MV-4-11 (cell line): ENCODE measurements around the gene NR0B2.
"Not testable (repeated sequence)": the region's sequence is repeated elsewhere in the genome, so short reads cannot be mapped to it uniquely, and the experiment has no call there.

Source experiments
- DNase-seq: peaks from one replicate; lab custom pipeline; 2025; lab: John Stamatoyannopoulos, UW

NR0B2 gene, protein sequence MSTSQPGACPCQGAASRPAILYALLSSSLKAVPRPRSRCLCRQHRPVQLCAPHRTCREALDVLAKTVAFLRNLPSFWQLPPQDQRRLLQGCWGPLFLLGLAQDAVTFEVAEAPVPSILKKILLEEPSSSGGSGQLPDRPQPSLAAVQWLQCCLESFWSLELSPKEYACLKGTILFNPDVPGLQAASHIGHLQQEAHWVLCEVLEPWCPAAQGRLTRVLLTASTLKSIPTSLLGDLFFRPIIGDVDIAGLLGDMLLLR

GRCh38 chr1:26913754-26914619 is at the start of gene NR0B2:
Gene NR0B2 (minus strand): TSS chr1:26913975. CDS start chr1:26913940, 35 bp downstream.
- DNase-seq = no peak

- DNase-seq = peak; percentile 90
These were observed 48.1 kb upstream of the NR0B2 start for GRCh38 chr1:26961826-26962225.

DNA sequence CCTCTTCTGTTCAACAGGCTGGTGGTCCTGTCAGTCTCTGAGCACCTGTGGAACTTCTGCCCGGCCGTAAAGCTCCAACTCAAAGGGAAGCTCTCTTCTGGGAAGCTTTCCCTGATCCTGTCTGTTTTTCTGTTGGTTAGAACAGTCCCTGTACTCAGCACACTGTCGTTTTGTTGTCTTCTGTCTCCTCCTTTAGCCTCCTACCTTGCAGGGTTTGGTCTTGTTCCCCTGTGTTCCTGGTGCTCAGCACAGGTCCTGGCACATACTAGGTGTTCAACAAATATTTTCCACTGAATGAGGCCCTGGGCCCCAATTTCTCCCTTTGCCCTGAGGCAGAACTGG is 46.8 kb upstream of the NR0B2 start:
- DNase-seq = no peak

- DNase-seq = no peak
These were observed 46.2 kb upstream of the NR0B2 start, which contains the start of gene KDF1 for GRCh38 chr1:26959722-26960624. Gene KDF1 (minus strand): TSS chr1:26960468. CDS start chr1:26952380, 8,088 bp downstream.

DNA sequence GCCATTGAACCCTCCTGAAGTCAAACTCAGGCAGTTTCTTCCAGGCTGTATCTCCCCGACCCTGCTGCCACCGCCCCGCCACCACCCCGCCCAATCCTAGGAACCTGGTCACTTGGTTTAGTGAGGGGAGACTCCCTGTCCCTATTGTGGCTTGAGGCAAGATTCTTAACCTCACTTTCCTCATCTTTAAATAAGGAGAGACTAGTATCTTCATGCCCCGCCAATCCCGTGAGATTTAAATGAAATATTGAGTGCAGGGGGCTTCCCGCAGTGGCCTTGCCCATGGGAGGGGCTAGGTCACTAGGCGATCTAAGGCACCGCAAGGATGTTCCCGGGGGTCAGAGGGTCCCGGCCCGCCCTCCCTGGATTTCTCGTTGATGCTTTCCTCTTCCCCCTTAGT is 45.5 kb upstream of the NR0B2 start:
- no peak for DNase-seq

DNA sequence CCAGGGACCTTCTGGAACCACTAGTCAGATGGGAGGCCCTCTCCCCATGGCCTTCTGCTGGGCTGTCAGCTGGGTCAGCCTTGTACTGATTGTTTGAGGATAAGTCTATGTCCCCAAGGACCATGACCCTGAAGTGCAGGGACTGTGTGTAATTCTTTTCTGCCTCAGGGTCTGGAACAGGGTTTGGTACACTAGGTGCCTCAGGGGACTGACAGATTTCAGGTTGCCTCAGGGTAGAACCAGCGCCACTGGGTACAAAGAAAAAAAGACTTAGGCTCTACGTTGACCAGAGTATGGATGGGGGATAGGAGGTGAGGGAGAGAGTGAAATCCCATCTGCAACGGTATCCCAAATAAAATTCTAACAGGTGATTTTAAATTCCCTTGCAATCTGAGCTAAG is 43.5 kb upstream of the NR0B2 start:
- DNase-seq = no peak

DNA sequence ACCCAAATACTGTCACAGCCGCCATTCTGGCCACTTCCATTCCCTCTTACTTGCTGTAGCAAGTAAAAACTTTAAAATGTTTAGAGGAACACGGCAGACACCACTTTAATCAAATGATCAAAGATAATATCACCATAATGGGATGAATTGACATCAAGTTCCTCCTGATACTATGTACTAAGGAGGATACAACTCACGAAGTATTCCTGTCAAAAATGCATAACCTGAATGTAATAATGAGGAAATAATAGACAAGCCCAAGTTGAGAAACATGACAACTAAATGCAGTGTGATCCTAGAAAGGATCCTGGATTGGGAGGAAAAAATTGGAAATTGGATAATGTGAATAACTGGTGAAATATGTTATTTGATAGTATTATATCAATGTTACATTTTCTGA is 42.5 kb upstream of the NR0B2 start:
- no peak for DNase-seq

DNA sequence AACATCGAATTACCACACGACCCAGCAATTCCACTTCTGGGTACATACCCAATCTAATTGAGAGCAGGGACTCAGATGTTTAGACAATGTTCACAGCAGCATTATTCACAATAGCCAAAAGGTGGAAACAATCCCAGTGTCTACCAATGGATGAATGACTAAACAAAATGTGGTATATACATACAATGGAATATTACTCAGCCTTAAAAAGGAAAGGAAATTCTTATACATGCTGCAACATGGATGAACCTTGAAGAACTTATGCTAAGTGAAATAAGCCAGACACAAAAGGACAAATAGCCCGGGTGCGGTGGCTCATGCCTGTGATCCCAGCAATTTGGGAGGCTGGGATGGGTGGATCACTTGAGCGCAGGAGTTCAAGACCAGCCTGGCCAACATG is 39.6 kb upstream of the NR0B2 start:
- no peak for DNase-seq

DNA sequence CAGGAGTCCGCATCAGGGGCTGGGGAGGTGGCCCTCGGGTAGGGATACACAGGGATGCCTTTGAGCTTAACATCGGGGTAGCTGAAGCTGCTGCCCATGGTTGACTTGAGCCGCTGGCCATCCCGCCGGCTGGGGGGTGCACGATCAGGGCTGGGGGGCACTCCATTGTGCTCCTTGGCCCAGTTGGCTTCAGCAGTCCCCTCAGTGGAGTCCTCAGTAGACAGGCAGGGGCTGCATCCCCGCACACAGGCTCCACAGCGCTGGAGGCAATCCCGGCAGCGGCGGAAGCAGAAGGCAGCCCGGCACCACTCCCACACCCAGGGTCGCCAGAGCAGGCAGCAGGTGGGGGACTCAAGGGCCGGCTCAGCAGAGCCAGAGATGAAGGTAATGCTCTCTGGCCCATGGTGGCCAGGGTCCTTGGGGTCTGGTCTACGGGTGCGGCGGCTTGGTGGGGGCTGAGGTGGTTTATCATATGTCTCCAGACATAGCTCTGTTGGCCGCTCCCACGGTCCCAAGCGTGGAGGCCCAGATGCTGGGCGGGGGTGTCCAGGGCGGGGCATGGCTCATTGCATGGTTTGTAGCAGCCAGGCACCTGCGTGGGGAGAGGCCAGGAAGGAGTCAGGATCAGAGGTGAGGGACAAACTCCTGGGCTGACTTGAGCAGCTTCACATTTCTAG is 38.2 kb upstream of the NR0B2 start:
- DNase-seq = no peak

- DNase-seq = no peak
These were observed 37.4 kb upstream of the NR0B2 start for GRCh38 chr1:26951216-26951615.

- DNase-seq = peak; percentile 16
These were observed 36.8 kb upstream of the NR0B2 start for GRCh38 chr1:26950602-26951001.

GRCh38 chr1:26949926-26950319 is 36.1 kb upstream of the NR0B2 start:
- no peak for DNase-seq

GRCh38 chr1:26949266-26949925 is 35.6 kb upstream of the NR0B2 start:
- DNase-seq = no peak

DNA sequence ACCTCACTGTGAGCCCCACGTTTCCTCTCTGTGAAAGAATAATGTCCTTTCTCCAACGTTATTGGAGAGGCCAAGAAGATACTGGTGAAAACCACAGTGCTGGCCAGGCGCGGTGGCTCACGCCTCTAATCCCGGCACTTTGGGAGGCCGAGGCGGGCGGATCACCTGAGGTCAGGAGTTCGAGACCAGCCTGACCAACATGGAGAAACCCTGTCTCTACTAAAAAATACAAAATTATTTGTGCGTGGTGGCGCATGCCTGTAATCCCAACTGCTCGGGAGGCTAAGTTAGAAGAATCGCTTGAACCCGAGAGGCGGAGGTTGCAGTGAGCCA is 34.9 kb upstream of the NR0B2 start:
- DNase-seq = not testable (repeated sequence)

- DNase-seq = no peak
These were observed 32.5 kb upstream of the NR0B2 start for GRCh38 chr1:26946270-26946669.

DNA sequence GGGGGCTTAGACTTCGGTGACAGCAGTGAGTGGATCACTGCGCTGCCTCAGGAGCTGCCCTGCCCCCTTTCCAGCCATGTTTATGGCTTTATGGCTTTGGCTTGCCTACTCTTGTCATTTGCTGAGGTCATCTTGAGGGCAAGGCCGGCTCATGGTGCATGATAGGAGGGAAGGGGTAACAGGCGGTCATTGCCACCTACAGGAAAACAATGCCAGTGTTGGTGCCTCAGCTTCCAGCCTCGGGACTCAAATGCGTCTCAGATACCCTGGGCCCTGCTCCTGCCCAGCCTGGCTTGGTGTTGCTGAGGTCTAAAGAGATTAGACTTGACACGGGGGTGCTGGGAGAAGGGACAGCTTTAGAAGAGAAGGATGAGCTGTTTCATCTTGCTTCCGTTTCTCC is 32.0 kb upstream of the NR0B2 start:
- no peak for DNase-seq

GRCh38 chr1:26945138-26945537 is 31.4 kb upstream of the NR0B2 start:
- no peak for DNase-seq

GRCh38 chr1:26942656-26943055 is 28.9 kb upstream of the NR0B2 start:
- no peak for DNase-seq

- no peak for DNase-seq
These were observed 27.5 kb upstream of the NR0B2 start for GRCh38 chr1:26941311-26941710.

DNA sequence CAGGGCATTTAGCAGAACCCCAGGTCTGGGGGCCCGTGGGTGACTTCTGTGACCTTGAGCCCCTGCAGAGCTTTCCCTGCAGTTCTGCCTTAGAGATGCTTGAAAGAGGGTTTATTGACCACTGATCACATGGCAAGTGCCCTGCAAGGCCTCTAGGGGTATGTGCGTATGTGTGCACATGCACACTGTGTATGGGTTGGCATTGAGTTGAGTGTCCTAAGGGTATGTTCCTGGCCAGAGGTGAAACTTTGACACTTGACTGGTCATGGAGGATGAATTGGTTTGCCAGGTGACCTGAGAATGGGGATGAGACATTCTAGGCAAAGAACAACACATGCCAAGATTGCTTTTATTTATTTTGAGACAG is 24.9 kb upstream of the NR0B2 start:
- DNase-seq = no peak

DNA sequence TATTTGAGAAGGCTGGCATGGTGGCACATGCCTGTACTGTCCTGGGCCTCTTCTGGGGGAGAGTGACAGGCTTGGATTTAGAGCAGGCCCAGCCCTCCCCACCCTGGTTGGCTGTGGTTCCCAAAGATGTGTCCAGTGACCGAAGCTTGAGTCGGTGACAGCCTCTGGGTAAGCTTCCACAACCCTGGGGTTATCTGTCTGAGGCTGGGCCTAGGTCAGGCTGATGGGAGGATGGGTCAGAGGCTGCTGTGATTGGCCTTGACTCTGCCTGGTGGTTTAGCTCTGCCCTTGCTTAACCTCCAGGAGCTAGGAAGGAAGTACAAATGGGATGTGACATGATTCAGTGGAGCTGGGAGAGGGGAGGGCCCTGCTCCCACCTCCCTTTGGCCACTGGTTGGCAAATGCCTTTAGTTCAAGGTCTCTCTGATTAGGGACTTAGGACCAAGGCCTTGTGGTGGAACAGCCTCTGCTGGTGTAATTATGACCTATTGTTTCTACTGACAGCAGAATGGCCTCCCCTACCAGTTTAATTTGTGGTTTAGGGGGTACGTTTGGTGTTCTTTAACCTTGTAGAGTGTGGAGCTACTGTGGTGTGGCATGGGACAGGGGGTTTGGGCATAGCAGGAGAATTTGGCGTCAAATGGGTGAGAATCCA is 24.4 kb upstream of the NR0B2 start:
- DNase-seq = peak; percentile 55
